HG03280 (cell line): ENCODE data around the gene ATP8B4.
"Not testable (repeated sequence)": the region's sequence is repeated elsewhere in the genome, so short reads cannot be mapped to it uniquely, and the experiment has no call there.

Experiments used
- ATAC-seq: cut with Tn5 transposase; IDR thresholded peaks from one replicate; pipeline ENCODE4 v1.9.1; 2021; ENCODE audit warnings: mild to moderate bottlenecking, moderate library complexity; ENCODE audit not compliant: unreplicated experiment

The ATP8B4 gene

DNA sequence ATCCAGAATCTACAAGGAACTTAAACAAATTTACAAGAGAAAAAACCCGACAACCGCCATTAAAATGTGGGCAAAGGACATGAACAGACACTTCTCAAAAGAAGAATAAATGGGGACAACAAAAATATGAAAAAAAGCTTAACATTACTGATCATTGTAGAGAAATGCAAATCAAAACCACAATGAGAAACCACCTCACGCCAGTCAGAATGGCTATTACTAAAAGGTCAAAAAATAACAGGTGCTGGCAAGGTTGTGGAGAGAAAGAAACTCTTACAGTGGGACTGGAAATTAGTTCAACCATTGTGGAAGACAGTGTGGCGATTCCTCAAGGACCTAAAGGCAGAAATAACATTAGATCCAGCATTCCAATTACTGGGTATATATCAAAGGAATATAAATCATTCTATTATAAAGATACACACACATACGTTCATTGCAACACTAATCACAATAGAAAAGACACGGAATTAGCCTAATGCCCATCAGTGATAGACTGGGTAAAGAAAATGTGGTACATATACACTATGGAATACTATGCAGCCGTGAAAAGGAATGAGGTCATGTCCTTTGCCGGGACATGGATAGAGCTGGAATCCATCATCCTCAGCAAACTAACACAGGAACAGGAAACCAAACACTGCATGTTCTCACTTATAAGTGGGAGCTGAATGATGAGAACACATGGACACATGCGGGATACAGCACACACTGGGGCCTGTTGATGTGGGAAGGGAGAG lies 155.8 kb downstream of the ATP8B4 start:
- not testable (repeated sequence) for ATAC-seq

GRCh38 chr15:49962044-49962602 lies 156.9 kb downstream of the ATP8B4 start:
- no peak for ATAC-seq

- ATAC-seq, result no peak
Observed at GRCh38 chr15:49953421-49953820, 165.6 kb downstream of the ATP8B4 start.

DNA sequence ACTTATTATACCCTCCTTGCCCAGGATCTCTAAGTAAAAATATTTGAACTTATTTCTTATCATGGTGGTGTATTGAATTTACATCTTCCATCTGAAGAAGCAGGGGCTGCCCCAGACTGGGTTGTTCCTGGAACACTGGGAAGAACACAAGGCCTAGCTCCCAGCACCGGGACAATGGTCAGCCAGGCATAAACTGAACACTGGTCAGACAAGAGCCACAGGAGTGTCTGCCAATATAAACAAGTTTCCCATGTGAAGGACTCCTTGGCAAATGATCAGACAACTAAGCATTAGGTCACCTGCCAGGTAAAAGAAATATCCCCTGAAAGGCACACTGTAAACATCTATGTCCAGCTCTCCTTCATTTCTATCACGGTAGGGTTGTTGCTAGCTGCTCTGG lies 172.4 kb downstream of the ATP8B4 start:
- ATAC-seq, result no peak

DNA sequence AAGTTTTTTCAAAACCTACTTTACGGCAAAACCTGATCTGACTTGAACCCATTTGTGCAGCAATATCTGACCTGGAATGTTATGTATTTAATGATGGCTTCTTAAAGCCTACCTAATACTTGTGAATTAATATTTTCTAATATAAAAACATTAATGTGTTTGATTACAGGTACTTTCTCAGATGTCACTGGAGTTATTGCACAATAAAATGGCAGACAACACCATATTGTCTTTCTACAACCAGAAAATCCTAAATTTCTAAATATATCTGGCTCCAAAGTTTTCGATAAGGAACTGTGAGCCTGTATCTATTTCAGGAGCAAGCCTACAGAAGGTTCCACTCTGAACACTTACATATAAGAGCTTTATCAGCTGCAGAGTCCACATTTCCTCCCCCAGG lies 184.5 kb downstream of the ATP8B4 start:
- no peak for ATAC-seq

GRCh38 chr15:49927189-49927861 lies 191.7 kb downstream of the ATP8B4 start:
- ATAC-seq, result no peak

- ATAC-seq, result no peak
Observed at GRCh38 chr15:49926740-49927139, 192.3 kb downstream of the ATP8B4 start.

GRCh38 chr15:49923671-49924070 lies 195.4 kb downstream of the ATP8B4 start:
- ATAC-seq, result no peak

GRCh38 chr15:49919034-49919433 lies 200.0 kb downstream of the ATP8B4 start:
- no peak for ATAC-seq

DNA sequence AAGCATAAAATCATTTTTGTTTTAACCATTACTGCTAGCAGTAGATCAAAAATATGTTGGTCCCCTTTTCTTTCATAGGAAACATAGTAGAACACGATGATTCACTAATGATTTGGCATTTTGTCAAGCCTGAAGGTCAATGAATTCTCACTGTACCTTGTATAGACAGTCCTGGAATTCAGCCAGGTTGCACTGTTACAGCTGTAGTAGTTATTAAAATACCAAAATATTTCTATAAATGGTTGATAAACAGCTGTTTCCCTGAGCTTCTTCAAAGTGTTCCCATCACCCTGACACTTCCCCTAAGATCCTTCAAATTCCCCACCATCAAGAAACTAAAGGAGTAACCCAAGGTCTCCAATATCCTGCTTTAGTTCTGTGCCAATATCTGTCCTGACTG lies 200.9 kb downstream of the ATP8B4 start:
- ATAC-seq, result no peak

DNA sequence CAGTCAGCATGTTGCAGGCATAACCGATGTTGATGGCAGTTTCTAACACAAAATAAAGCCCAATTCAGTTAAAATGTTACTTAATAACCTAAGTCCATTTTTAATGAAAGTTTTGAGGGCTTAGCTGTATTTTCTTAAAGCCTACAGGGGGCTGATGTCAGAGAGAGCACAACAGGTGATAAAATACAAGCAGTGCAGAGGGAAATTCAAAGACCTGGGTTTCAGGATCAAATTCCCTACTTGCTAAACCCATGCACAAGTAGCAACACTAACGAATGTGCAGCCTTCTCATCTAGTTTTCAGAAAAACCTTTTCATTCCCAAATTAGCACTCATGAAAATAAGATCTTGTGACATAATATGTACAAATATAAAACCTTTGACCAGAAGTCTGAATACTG lies 202.0 kb downstream of the ATP8B4 start:
- no peak for ATAC-seq

- no peak for ATAC-seq
Observed at GRCh38 chr15:49915822-49916221, 203.2 kb downstream of the ATP8B4 start.

DNA sequence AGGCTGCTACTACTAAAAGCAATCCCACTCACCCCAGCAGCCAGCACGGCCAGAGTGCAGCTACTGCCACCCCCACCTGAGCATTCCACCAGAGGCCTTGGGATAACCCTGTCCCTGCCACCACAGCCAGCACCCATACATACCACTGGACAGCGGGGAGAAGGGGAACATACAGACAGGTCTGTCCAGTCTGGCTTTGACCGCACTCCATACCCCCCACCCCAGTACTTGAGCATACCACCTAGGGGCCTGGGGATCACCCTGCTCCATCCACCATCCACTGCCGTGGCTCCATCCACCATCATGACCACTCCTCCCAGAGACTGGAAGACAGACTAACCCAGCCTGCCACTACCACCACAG lies 210.1 kb downstream of the ATP8B4 start:
- no peak for ATAC-seq

GRCh38 chr15:49908236-49908932 lies 210.6 kb downstream of the ATP8B4 start:
- ATAC-seq, result no peak

- ATAC-seq, result no peak
Observed at GRCh38 chr15:49906966-49907365, 212.1 kb downstream of the ATP8B4 start.

- no peak for ATAC-seq
Observed at GRCh38 chr15:49905221-49905620, 213.8 kb downstream of the ATP8B4 start.

DNA sequence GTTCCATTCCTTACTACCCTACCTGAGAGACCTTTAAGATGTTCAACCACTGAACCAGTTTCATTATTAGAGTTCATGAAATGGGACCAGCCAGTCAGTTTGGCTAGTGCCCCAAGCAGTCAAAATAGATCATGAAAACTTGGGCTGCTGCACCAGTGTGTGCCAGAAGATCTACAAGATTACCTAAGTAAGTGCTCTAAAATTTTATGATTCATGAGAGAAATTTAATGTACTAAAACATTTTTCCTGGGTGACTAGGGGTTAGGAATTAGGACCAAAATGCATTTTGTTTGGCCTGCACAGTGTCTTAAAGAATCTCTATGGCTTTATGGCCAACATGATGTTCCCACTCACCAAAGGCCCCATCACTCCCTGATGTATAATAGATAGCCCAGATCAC lies 214.7 kb downstream of the ATP8B4 start:
- no peak for ATAC-seq

DNA sequence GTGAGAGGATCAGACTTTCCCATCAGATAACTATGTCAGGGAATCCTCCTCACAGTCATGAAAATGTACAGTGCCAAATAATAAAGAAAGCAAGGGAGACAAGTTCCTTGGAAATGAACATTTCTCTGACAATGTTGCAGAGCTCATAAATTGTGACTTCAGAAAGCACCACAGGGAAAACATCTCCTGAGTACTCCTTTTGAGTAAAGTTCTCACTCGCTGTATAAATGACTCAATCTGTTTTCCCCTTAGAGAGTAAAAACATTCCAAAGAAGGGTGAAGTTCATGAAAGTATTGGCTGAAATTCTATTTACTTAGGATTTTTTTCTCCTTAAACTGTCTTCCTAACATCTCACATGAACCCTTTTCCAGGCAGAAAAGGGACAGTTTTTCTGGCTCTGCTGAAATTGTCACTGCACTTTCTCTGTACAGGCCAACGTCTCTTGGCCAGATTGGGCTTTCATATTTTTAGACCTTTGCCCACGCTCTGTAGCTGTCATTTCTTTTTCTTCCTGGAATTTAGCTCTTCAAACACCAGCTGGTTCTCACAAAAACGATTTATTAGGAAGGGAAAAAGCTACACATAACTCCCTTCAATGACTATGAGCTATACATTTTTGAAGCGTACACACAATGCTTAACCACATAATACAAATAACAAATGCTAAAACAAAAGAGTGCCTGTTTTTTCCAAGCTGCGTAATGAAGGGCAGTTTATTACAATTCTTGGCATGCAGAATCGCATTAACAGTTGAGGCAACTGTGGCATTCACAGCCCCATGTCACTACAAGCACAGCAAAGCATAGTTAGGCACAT lies 216.1 kb downstream of the ATP8B4 start:
- no peak for ATAC-seq

DNA sequence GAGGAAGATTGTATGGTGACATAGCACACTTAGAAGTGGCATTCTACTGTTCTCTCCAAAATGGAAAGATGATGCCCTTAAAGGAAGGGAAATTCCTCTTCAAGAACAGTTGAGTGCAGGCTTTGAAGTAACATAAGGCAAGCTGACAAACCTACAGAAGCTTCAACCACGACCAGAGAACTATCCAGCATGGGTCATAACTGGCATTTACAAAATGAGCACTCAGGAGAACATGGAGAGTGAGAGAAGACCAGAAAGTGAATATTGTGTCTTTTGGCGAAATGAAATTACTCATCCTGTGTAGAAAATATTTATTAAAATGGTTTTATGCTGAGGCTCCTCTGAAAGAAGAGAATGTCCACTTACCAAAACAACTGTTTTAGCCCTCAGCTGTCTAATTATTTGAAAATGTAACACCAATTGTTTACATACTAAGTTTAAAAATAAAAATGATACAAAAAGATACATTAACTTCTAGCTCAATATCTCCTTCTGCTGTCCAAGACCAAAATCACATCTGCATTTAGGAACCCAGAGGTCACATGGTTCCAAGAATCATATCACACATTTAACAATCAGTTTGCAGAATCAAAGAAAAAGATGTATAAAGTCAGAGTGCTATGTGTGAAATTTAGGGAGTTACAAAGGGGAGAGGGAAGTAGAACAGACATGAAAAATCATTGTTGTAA lies 216.9 kb downstream of the ATP8B4 start:
- no peak for ATAC-seq

GRCh38 chr15:49901321-49901720 lies 217.7 kb downstream of the ATP8B4 start:
- ATAC-seq, result no peak
